IPS-NIHi7 (cell line): Measurements from ENCODE around the gene ZIK1.

ENCODE experiments used
- DNase-seq: peaks from one replicate; pipeline ENCODE4 v3.0.0; 2012; ENCODE audit warnings: mixed read lengths; ENCODE audit errors: extremely low spot score

The ZIK1 gene

DNA sequence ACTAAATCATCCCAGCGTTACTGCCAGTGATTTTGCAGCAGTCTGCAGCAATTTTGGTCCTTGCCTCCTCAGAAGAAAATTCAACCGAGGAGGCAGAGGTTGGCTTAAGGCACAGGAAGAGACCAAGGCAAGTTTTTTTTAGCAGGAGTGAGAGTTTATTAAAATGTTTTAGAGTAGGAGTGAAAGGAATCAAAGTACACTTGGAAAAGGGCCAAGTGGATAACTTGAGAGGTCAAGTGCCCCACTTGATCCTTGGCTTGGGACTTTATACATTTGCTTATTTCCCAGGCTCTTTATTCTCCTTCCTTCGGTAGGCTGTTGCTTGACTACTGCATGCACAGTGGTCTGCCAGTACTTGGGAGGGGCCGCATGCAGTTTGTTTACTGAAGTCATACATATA is 27.2 kb downstream of the ZIK1 start:
- no peak for DNase-seq

DNA sequence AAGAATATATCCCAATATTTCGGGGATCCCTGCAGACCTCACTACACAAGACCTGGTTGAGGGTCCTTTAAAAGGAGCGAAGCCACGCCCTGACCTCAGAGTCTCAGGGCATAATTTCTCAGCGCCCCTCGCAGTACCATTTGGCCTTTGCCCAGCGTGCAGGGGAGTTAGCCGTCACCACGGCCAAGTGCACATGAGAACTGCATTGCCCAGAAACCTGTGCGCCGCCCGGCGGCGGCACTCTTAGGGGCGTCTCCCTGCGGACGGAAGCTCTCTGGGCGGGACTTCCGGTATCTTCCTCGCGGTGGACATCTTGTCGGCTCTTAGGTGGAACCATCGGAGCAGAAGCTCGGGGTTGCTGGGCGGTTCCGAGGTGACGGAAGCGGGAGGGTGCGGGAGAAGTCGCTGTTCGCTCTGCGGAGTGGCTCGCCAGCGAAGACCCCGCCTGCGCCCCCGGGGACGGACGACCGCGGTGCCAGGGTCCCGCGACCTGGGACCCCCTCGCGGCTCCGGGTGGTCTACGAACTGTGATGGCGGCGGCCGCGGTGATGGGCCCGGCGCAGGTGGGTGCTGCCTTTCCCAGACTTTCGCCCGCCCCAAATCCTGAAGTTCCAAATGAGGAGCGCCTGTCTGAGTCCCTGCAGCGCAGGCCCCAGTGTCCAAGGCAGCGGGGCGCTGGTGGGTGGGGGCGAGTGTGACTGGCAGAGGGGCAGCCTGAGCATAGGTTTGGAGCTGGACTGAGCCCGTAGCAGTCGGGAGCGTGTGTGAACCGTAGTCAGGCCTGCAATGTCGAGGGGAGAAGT is 30.2 kb downstream of the ZIK1 start, which contains the start of gene ZNF134:
Gene ZNF134 (plus strand): TSS at position 302 of the 803 bp plus-strand sequence. CDS start 5,227 bp downstream, outside the sequence.
- peak; percentile 97 for DNase-seq

DNA sequence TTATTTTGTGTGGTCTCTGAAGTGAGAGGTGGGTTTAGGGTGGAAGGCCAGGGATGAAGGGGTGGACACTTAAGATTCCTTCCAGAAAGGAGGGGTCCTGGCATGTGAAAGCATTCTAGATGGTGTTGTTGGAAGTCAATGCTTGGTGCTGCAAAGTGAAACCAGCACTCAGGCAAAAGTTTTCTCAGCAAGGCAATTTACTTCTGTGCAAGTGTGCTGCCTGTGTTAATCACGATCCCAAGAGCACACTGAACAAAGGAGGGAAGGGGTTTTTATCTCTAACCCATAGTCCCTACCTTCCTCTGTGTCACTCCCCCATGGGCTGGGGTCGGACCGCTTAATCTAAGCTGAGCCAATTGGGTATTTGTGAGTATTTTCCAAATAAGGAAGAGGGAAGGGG is 31.4 kb downstream of the ZIK1 start:
- no peak for DNase-seq

DNA sequence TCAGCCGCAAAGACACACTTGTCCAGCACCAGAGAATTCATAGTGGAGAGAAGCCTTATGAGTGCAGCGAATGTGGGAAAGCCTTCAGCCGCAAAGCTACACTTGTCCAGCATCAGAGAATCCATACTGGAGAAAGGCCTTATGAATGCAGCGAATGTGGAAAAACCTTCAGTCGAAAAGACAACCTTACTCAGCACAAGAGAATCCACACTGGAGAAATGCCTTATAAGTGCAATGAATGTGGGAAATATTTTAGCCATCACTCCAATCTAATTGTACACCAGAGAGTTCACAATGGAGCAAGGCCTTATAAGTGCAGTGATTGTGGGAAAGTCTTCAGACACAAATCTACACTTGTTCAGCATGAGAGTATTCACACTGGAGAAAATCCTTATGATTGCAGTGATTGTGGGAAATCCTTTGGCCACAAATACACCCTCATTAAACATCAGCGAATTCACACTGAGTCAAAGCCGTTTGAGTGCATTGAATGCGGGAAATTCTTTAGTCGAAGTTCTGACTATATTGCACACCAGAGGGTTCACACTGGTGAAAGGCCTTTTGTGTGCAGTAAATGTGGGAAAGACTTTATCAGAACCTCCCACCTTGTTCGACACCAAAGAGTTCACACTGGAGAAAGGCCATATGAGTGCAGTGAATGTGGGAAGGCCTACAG is 36.9 kb downstream of the ZIK1 start:
- DNase-seq, result no peak

DNA sequence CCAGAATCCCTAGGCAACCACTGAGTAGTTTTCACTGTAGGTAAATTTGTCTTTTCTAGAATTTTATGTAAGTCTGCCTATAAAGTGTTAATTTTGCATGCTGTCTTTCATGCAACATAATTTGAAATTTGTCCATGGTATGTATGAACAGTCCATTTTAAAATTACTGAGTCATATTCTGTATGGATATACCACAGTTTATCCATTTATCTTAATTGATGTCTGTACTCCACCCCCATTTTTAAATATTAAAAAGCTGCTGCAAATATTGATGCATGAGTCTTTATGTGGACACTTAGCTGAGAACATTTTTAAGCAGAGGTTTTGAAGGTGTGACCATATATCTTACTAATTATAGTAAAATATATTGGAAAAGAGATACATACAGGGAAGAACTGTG is 39.1 kb downstream of the ZIK1 start:
- no peak for DNase-seq

DNA sequence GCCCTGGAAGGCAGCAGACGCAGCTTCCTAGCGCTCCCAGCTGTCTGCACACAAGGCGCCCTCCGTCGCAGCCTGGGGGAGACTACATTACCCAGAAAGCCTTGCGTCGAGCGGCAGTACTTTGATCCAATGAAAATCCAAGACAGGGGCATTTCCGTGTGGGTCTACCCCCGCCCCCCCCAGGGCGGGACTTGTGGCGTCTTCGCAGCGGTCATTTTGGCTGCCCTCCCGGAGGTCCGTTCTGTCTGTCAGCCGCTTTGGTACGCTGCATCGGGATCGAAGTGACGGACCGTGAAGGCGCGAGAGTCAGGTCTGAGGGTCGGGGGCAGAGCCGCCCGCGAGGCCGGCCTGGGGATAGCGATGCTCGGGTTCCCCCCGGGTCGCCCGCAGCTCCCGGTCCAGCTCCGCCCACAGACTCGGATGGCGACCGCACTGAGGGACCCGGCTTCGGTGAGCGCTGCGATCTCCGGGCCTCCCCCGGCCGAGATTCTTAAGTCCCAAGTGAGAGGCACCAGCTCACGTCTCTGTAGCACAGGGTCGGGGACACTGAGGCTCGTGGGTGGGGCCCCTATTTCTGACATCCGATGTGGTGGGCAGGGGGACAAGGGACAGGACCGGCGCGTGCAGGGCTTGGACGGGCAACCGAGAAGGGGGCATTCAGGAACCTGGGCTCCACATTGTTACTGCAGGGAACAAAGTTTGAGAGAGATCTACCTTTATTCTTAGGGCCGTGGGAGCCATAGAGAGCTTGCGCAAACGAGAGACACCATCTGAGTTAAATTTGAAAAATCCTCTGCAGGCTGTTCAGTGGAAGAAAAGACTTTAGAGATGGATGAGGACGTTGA is 49.3 kb downstream of the ZIK1 start, which contains the start of gene ZNF211:
Gene ZNF211 (plus strand): TSS at position 182 of the 845 bp plus-strand sequence. CDS start 179 bp downstream, at position 361.
- DNase-seq, result peak; percentile 98

DNA sequence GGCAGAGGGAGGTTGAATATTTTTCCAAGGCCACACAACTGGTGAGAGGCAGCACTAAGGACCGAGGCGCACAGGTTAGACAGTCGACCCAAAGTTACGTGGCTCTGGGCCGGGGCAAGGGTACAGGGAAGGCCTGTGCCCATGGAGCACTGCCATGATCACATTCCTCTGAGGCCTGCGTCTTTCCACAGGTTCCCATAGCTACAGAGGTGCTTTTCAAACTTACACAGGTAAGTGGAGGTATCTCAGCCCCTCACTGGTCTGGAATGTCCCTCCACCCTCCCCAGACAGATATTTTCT is 49.8 kb downstream of the ZIK1 start:
- no peak for DNase-seq

DNA sequence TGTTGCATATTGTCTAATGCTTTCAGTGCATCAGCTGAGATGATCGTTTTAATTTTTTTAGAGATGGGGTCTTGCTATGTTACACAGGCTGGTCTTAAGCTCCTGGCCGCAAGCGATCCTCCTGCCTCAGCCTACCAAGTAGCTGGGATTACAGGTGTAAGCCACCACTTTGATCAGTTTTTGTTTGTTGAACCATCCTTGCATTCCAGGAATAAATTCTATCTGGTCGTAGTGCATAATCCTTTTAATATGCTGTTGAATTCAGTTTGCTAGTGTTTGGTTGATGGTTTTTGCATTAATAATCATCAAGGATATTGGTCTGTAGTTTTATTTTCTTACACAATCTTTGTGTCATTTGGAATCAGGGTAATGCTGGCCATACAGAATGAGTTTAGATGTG is 53.4 kb downstream of the ZIK1 start:
- DNase-seq, result no peak

DNA sequence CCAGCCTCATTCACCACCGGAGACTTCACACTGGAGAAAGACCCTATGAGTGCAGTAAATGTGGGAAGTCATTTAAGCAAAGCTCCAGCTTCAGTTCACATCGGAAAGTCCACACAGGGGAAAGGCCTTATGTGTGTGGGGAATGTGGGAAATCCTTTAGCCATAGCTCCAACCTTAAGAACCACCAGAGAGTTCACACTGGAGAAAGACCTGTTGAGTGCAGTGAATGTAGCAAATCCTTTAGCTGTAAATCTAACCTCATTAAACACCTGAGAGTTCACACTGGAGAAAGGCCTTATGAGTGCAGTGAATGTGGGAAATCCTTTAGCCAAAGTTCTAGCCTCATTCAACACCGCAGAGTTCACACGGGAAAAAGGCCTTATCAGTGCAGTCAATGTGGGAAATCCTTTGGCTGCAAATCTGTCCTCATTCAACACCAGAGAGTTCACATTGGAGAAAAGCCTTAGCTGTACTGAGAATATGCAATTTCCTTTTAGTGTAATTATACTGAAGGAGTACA is 57.8 kb downstream of the ZIK1 start:
- DNase-seq, result no peak

DNA sequence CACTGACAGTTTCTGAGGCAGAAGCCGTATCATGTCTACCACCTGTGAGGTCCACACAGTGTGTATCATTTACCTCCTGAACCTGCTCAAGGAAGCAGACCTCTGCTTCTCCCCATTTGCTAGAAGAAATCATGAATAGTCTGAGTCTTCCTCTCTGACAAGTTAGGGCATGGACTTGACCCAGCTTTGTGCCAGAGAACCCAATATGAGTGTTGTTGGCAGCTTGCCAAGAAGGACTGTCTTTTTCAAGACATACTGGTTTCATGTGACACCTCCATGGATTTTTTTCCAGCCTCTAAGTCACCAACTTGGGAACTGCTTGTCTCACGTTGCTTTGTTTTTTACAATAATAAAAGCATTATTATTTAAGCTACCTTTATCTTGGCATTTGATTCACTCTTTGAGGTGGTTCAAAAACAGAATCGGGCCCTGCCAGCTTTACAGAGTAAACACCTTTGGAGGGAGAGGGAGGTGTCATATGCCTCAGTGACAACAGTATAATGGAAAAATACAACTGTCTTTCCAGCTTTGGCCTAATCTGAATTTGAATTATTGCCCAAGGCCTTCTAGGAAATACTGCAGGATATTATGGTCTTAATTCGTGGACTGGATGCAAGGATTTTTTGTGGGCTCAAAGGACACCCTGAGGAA is 58.6 kb downstream of the ZIK1 start:
- no peak for DNase-seq
